GM12878 (cell line): Measurements from ENCODE around the gene FOXB1. TPM values are rescaled to one million over a fixed set of nuclear protein-coding genes. Genes with fewer than 3 reads are reported as not detected.

Experiments
- ATAC-seq: fragments of 200-7000 bp; cut with Tn5 transposase; 3 replicates; pipeline ENCODE4 v1.9.1; 2020; ENCODE audit warnings: mild to moderate bottlenecking, moderate library complexity
- BruUV-seq: library from RNA; stranded (reverse); fragments of 400-500 nt; replicated peaks from 2 replicates; lab custom pipeline; 2021; lab: Mats Ljungman, UMichigan
- CTCF ChIA-PET: fragments of 300-600 bp; sonication (Branson Sonifier 250); formaldehyde crosslinking; extraction: SDS; loops from one replicate; lab custom pipeline; 2021; ENCODE audit warnings: inconsistent platforms; lab: Yijun Ruan, JAX
- POLR2A ChIA-PET: fragments of 350-600 bp; formaldehyde crosslinking; extraction: SDS; loops from one replicate; lab custom pipeline; 2021; ENCODE audit warnings: inconsistent platforms; lab: Charles Lee
- RAD21 ChIA-PET: fragments of 300-600 bp; sonication (Branson Sonifier 250); formaldehyde crosslinking; loops from one replicate; lab custom pipeline; 2023; ENCODE audit warnings: antibody characterized with exemption; ENCODE audit not compliant: unreplicated experiment; lab: Charles Lee
- SMC1A ChIA-PET: fragments of 300-600 bp; sonication (Branson Sonifier 250); formaldehyde crosslinking; loops from one replicate; lab custom pipeline; 2023; ENCODE audit not compliant: unreplicated experiment, uncharacterized antibody; lab: Charles Lee
- DNase-seq: peaks from one replicate; pipeline ENCODE4 v3.0.0-alpha.2; 2011; ENCODE audit warnings: low read depth, low spot score
- FAIRE-seq: peaks from 3 replicates; lab custom pipeline; 2011; peaks lifted over from hg19 to GRCh38; lab: Jason Lieb, UNC
- H2AFZ ChIP-seq: 2 replicates; pipeline ENCODE4 v1.6.0; 2011; ENCODE audit warnings: low read depth, low read length, control low read depth; ENCODE audit not compliant: control insufficient read depth
- H3K27ac ChIP-seq: 2 replicates; pipeline ENCODE4 v1.5.1; 2011; ENCODE audit warnings: control low read depth; ENCODE audit not compliant: control insufficient read depth, insufficient read depth
- H3K27me3 ChIP-seq, 2 experiments: replicated peaks in 1 of 2; 2 replicates each; pipeline versions ENCODE4 v1.6.0 to v1.6.1; 2011; ENCODE audit warnings: low read length in 1 of 2; ENCODE audit not compliant: control insufficient read depth in 2 of 2, insufficient read depth in 2 of 2
- H3K36me3 ChIP-seq, 2 experiments: 2 replicates each; pipeline ENCODE4 v1.5.1; 2011; ENCODE audit warnings: low read length in 1 of 2; ENCODE audit not compliant: control insufficient read depth in 2 of 2, insufficient read depth in 2 of 2
- H3K4me1 ChIP-seq: 2 replicates; pipeline ENCODE4 v1.6.1; 2011; ENCODE audit warnings: mild to moderate bottlenecking, low read length, moderate library complexity, mixed read lengths; ENCODE audit not compliant: control insufficient read depth, insufficient read depth
- H3K4me2 ChIP-seq: 2 replicates; pipeline ENCODE4 v1.6.0; 2011; ENCODE audit warnings: control low read depth; ENCODE audit not compliant: control insufficient read depth, insufficient read depth
- H3K4me3 ChIP-seq: fragments of 200-600 bp; sonication (generic); 2 replicates; pipeline ENCODE4 v1.5.1; 2016
- H3K79me2 ChIP-seq: 2 replicates; pipeline ENCODE4 v1.6.0; 2011; ENCODE audit warnings: low read length; ENCODE audit not compliant: control insufficient read depth, insufficient read depth
- H3K9ac ChIP-seq: 2 replicates; pipeline ENCODE4 v1.8.0; 2011; ENCODE audit warnings: low read length, control low read depth, mixed read lengths; ENCODE audit not compliant: control insufficient read depth, insufficient read depth
- H3K9me3 ChIP-seq: replicated peaks from 3 replicates; pipeline ENCODE4 v1.5.1; 2011; ENCODE audit warnings: mild to moderate bottlenecking, low read length; ENCODE audit not compliant: control insufficient read depth, insufficient read depth
- H4K20me1 ChIP-seq: 2 replicates; pipeline ENCODE4 v1.6.0; 2011; ENCODE audit not compliant: control insufficient read depth, insufficient read depth
- CBX5 ChIP-seq: sonication (generic); IDR thresholded peaks from 2 replicates; pipeline ENCODE4 v1.6.1; 2016; ENCODE audit warnings: low read depth, moderate library complexity, mild to moderate bottlenecking, inconsistent platforms
- MXI1 ChIP-seq: fragments of 150-350 bp; IDR thresholded peaks from 2 replicates; pipeline ENCODE4 v1.6.1; 2011; ENCODE audit warnings: low read depth, mild to moderate bottlenecking, inconsistent platforms, low read length, improper control_type of control experiment
- NFYB ChIP-seq: IDR thresholded peaks from 2 replicates; pipeline ENCODE4 v1.6.1; 2011; ENCODE audit warnings: low read depth, mild to moderate bottlenecking, low read length, improper control_type of control experiment, moderate library complexity; ENCODE audit not compliant: insufficient read depth
- NR2C2 ChIP-seq: IDR thresholded peaks from 2 replicates; pipeline ENCODE4 v1.6.1; 2011; ENCODE audit warnings: borderline replicate concordance, low read depth; ENCODE audit not compliant: control insufficient read depth, insufficient read length
- TBL1XR1 ChIP-seq: IDR thresholded peaks from 2 replicates; pipeline ENCODE4 v1.6.1; 2012; ENCODE audit warnings: low read depth, low read length, improper control_type of control experiment
- YBX1 ChIP-seq: fragments of 450-650 bp; IDR thresholded peaks from 2 replicates; pipeline ENCODE4 v1.6.1; 2016; ENCODE audit warnings: antibody characterized with exemption
- WGBS: methylation state at CpG from one replicate; pipeline ENCODE4 v1.1.6; 2016; ENCODE audit warnings: low lambda C conversion rate; ENCODE audit not compliant: insufficient replicate concordance, insufficient coverage; ENCODE audit errors: missing lambda C conversion rate; 5-methylcytosine and 5-hydroxymethylcytosine counted together
- in situ Hi-C: fragments of 300-500 bp; cut with MboI; formaldehyde crosslinking; loops from 9 replicates; pipeline ENCODE4 v1.14.3; 2018; ENCODE audit warnings: mixed read lengths
- intact Hi-C: fragments of 100-400 bp; cut with micrococcal nuclease; formaldehyde crosslinking; loops from one replicate; pipeline ENCODE4 v1.14.2; 2022; ENCODE audit not compliant: unreplicated experiment
- polyA plus RNA-seq, 11 experiments: library from polyadenylated mRNA; depleted of rRNA in 4 of 11; unstranded in 6 of 11; stranded (reverse) in 5 of 11; fragments of >200 nt; fragmentation: Nextera tagmentation in 4 of 11; fragmentation: Illumina TruSeq in 1 of 11; extraction: Ambion mirVana in 4 of 11; extraction: Trizol in 1 of 11; gene quantifications; 1 replicate in 1 of 11; 2 replicates in 10 of 11; pipeline versions ENCODE4 v1.2.1 to v1.2.3, GENCODE V29; 2011 to 2016; ENCODE audit warnings: inconsistent platforms in 2 of 11, missing spikeins in 2 of 11, low read depth in 1 of 11
- total RNA-seq, 4 experiments: library from RNA; depleted of rRNA in 3 of 4; stranded (reverse); fragments of >200 nt in 3 of 4; fragmentation: Illumina TruSeq in 1 of 4; extraction: Trizol in 1 of 4; gene quantifications; 2 replicates each; pipeline versions ENCODE4 v1.2.1 to v1.2.3, GENCODE V29; 2013 to 2021

Gene FOXB1
- total and polyA plus RNA-seq, 10 of the 15 experiments (the other 5 are each of a cell fraction or from before 2014, with no cell fraction given), result not detected

DNA sequence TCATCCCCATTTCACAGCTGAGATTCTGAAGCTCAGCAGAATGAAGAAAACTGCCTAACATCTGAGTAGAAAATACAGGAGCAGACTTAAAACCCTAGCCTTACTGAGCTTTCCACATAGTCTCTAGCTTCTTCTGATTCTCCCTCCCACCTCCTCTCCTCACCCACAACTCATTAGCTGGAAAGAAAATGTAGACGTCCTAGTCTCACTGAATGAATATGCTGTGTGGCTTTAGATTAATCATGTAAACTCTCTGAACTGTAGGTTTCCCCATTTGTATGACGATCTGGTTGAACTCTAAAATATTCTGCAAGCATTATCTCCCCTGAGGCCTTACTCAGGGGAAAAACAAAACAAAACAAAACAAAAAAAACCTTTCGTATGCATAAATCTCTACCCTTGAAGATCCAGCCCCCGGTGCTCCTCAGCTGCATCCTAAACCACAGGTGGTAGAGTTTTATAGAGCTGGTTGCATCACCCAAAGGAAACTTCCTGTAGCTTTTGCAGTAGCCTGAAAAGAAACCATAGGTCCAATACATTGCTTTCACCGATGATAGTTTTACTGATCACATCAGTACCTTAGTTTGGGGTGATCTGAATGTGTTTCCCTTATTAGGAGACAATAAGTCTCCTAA lies 40.6 kb downstream of the FOXB1 start:
- SMC1A ChIA-PET, result interaction anchor here (1.4 kb wide), 1 partner anchor 13 kb away, joined by 3 read pairs; no protein-coding TSS in a partner anchor
- no peak overlapping the region for H3K27ac ChIP-seq
- BruUV-seq, result no TSS peak
- in situ Hi-C loops, result no loop called here
- no peak overlapping the region for H3K9ac ChIP-seq
- POLR2A ChIA-PET, result no interaction called here
- RAD21 ChIA-PET, result no interaction called here
- H3K4me1 ChIP-seq, result no peaks in the 10 kb centered on the region
- H4K20me1 ChIP-seq, result no peaks in the 10 kb centered on the region
- intact Hi-C loops, result no loop called here
- 46% methylated on average over 5 of the region's 5 CpGs for WGBS
- FAIRE-seq, result no peak
- H3K9me3 ChIP-seq, result no peaks in the 10 kb centered on the region
- no peak for ATAC-seq
- H2AFZ ChIP-seq, result no peak overlapping the region
- no peak for TF ChIP-seq TBL1XR1
- TF ChIP-seq NR2C2, result no peak
- TF ChIP-seq MXI1, result no peak
- TF ChIP-seq YBX1, result no peak
- TF ChIP-seq NFYB, result no peak
- no peak overlapping the region for H3K4me2 ChIP-seq
- CTCF ChIA-PET, result interaction anchor here (0.7 to 0.9 kb wide), 3 partner anchors 8 to 27 kb away, joined by 3 read pairs; no protein-coding TSS in a partner anchor
- H3K36me3 ChIP-seq, result no peaks in the 10 kb centered on the region
- no peak overlapping the region for H3K4me3 ChIP-seq
- H3K79me2 ChIP-seq, result no peaks in the 10 kb centered on the region
- no peak for DNase-seq
- 0 out of 4 replicates have a peak, but pooled peaks cover 2% of the 10 kb centered on the region in 2 experiments for H3K27me3 ChIP-seq

DNA sequence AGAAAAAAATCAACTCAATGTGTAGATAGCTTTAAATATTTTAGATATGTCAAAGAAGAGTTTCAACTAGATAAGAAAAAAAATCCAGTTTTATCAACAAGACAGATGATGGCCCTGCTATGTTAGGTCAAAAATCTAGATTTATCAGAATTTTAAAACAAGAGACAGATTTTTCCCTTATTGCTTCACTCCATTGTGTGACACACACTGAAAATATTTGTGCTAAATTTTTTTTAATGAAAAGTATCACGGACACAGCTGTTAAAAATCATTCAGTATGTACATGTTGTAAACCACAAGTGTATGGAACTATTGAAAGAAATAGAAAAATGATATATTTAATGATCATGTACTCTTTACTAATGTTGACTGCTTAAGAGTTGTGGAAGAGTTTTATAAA lies 43.6 kb downstream of the FOXB1 start:
- no peaks in the 10 kb centered on the region for H3K36me3 ChIP-seq
- in situ Hi-C loops (no loop called here), intact Hi-C loops (no loop called here)
- H2AFZ ChIP-seq, result no peak overlapping the region
- BruUV-seq, result no TSS peak
- FAIRE-seq (no peak), DNase-seq (no peak), ATAC-seq (no peak)
- no peak overlapping the region for H3K27ac ChIP-seq
- H3K4me3 ChIP-seq, result no peak overlapping the region
- POLR2A ChIA-PET, result no interaction called here
- 0% methylated on average over 1 of the region's 1 CpG for WGBS
- no peak overlapping the region for H3K9ac ChIP-seq
- no peaks in the 10 kb centered on the region for H3K4me1 ChIP-seq
- H4K20me1 ChIP-seq, result no peaks in the 10 kb centered on the region
- CTCF ChIA-PET, result interaction anchor here (1.2 kb wide), 1 partner anchor 129 kb away, joined by 3 read pairs; no protein-coding TSS in a partner anchor
- no peak for TF ChIP-seq CBX5
- H3K9me3 ChIP-seq, result no peaks in the 10 kb centered on the region
- no peaks in the 10 kb centered on the region for H3K79me2 ChIP-seq
- SMC1A ChIA-PET, result interaction anchor here (0.5 kb wide), 1 partner anchor 9 kb away, joined by 4 read pairs; no protein-coding TSS in a partner anchor
- H3K27me3 ChIP-seq, result 0 out of 4 replicates have a peak, but pooled peaks cover 2% of the 10 kb centered on the region in 2 experiments
- RAD21 ChIA-PET, result no interaction called here
- no peak overlapping the region for H3K4me2 ChIP-seq
